GM12873 (cell line): ENCODE data around the gene CENPT.

Experiments used
- CTCF ChIP-seq: IDR thresholded peaks from 2 replicates; pipeline ENCODE4 v1.5.1; 2012; ENCODE audit warnings: low read depth, mild to moderate bottlenecking, moderate library complexity, low read length, control low read depth; ENCODE audit not compliant: insufficient read depth; ENCODE audit errors: missing control alignments

CENPT gene

GRCh38 chr16:67822511-67822910 lies 25.0 kb downstream of the CENPT start:
- no peak for TF ChIP-seq CTCF

- TF ChIP-seq CTCF: no peak
Observed at GRCh38 chr16:67820608-67821259, 26.8 kb downstream of the CENPT start.

- TF ChIP-seq CTCF: no peak
Observed at GRCh38 chr16:67814567-67814966, 32.9 kb downstream of the CENPT start.

GRCh38 chr16:67811899-67812298 lies 35.6 kb downstream of the CENPT start:
- TF ChIP-seq CTCF: no peak

GRCh38 chr16:67807148-67807682 lies 40.3 kb downstream of the CENPT start:
- peak; percentile 20 for TF ChIP-seq CTCF

- no peak for TF ChIP-seq CTCF
Observed at GRCh38 chr16:67806428-67807147, 40.9 kb downstream of the CENPT start, which contains the start of the genes RANBP10 and TSNAXIP1. RANBP10 (minus strand) TSS chr16:67806560; CDS start chr16:67806536, 24 bp downstream. TSNAXIP1 (plus strand) TSS chr16:67806889; CDS start chr16:67807150, 261 bp downstream.

- peak; percentile 6 for TF ChIP-seq CTCF
Observed at GRCh38 chr16:67805718-67806427, 41.6 kb downstream of the CENPT start.
